Activated naive CD4-positive, alpha-beta T cell treated with anti-CD3 and anti-CD28 coated beads for 36 hours (primary cell): ENCODE measurements around the gene DBF4B. TPM values are rescaled to one million over a fixed set of nuclear protein-coding genes. Genes with fewer than 3 reads are reported as not detected.

Experiments
- CTCF ChIA-PET: fragments of 350-600 bp; sonication (Branson Sonifier 250); formaldehyde crosslinking; loops from one replicate; lab custom pipeline; 2021; ENCODE audit warnings: antibody characterized with exemption; lab: Charles Lee
- DNase-seq: peaks from one replicate; pipeline ENCODE4 v3.0.0-alpha.2; 2020
- H3K27ac Mint-ChIP-seq: one replicate; pipeline ENCODE4 v1.8.0; 2021; ENCODE audit warnings: mild to moderate bottlenecking, mixed read lengths
- H3K27me3 Mint-ChIP-seq: one replicate; pipeline ENCODE4 v1.8.0; 2021; ENCODE audit warnings: low read depth, mixed read lengths
- H3K36me3 Mint-ChIP-seq: one replicate; pipeline ENCODE4 v1.8.0; 2021; ENCODE audit warnings: low read depth, mixed read lengths
- H3K4me1 Mint-ChIP-seq: one replicate; pipeline ENCODE4 v1.8.0; 2021; ENCODE audit warnings: low read depth, mixed read lengths
- H3K4me3 Mint-ChIP-seq: one replicate; pipeline ENCODE4 v1.8.0; 2021; ENCODE audit warnings: mild to moderate bottlenecking, moderate library complexity, mixed read lengths
- H3K9me3 Mint-ChIP-seq: one replicate; pipeline ENCODE4 v1.8.0; 2021; ENCODE audit warnings: mixed read lengths
- intact Hi-C: fragments of 100-400 bp; cut with micrococcal nuclease; formaldehyde crosslinking; loops from one replicate; pipeline ENCODE4 v1.15.1; 2023
- total RNA-seq, 2 experiments: library from RNA; stranded (reverse); gene quantifications; one replicate each; pipeline ENCODE4 v1.2.3, GENCODE V29; 2021

The DBF4B gene
- total RNA-seq, 2 experiments from 2014 or later = 28.5 to 29.5 TPM

GRCh38 chr17:44785921-44786320, 77.5 kb downstream of the DBF4B start:
- H3K9me3 Mint-ChIP-seq = no peaks in the 10 kb centered on the region
- DNase-seq = no peak
- no peak overlapping the region for H3K4me3 Mint-ChIP-seq
- H3K27me3 Mint-ChIP-seq = no peaks in the 10 kb centered on the region
- intact Hi-C loops = no loop called here
- no peak overlapping the region for H3K27ac Mint-ChIP-seq
- CTCF ChIA-PET = interaction anchor here (0.8 kb wide), 1 partner anchor 189 kb away, joined by 3 read pairs; no protein-coding TSS in a partner anchor
- no peaks in the 10 kb centered on the region for H3K36me3 Mint-ChIP-seq
- H3K4me1 Mint-ChIP-seq = no peaks in the 10 kb centered on the region

- Mint-ChIP-seq H3K27ac (no peak overlapping the region), H3K4me1 (no peaks in the 10 kb centered on the region), H3K27me3 (no peaks in the 10 kb centered on the region), H3K36me3 (no peaks in the 10 kb centered on the region), H3K4me3 (no peak overlapping the region), H3K9me3 (no peaks in the 10 kb centered on the region)
- DNase-seq = no peak
- CTCF ChIA-PET = interaction anchor here (0.8 kb wide), 1 partner anchor 188 kb away, joined by 3 read pairs; no protein-coding TSS in a partner anchor
- intact Hi-C loops = no loop called here
These were observed 78.2 kb downstream of the DBF4B start for GRCh38 chr17:44786551-44787081.

GRCh38 chr17:44787271-44787940, 78.9 kb downstream of the DBF4B start:
- no peaks in the 10 kb centered on the region for H3K4me1 Mint-ChIP-seq
- no peaks in the 10 kb centered on the region for H3K36me3 Mint-ChIP-seq
- DNase-seq = no peak
- no peaks in the 10 kb centered on the region for H3K9me3 Mint-ChIP-seq
- no peak overlapping the region for H3K27ac Mint-ChIP-seq
- H3K27me3 Mint-ChIP-seq = no peaks in the 10 kb centered on the region
- CTCF ChIA-PET = no interaction called here
- intact Hi-C loops = no loop called here
- H3K4me3 Mint-ChIP-seq = no peak overlapping the region

- CTCF ChIA-PET = no interaction called here
- Mint-ChIP-seq H3K27me3 (no peaks in the 10 kb centered on the region), H3K27ac (no peak overlapping the region), H3K36me3 (no peaks in the 10 kb centered on the region), H3K4me3 (no peak overlapping the region), H3K4me1 (no peaks in the 10 kb centered on the region), H3K9me3 (no peaks in the 10 kb centered on the region)
- no peak for DNase-seq
- intact Hi-C loops = no loop called here
These were observed 79.7 kb downstream of the DBF4B start for GRCh38 chr17:44788139-44788538.

- Mint-ChIP-seq H3K36me3 (no peaks in the 10 kb centered on the region), H3K4me1 (peaks cover 4% of the 10 kb centered on the region), H3K9me3 (no peaks in the 10 kb centered on the region), H3K27ac (no peak overlapping the region), H3K27me3 (peaks cover 1% of the 10 kb centered on the region), H3K4me3 (no peak overlapping the region)
- DNase-seq = no peak
- CTCF ChIA-PET = interaction anchor here (0.6 to 1.8 kb wide), 2 partner anchors 12 to 36 kb away, joined by 3 to 4 read pairs; no protein-coding TSS in a partner anchor
- intact Hi-C loops = no loop called here
These were observed 83.8 kb downstream of the DBF4B start for GRCh38 chr17:44792276-44792675.

- no peak for DNase-seq
- intact Hi-C loops = no loop called here
- Mint-ChIP-seq H3K4me1 (peaks cover 4% of the 10 kb centered on the region), H3K9me3 (no peaks in the 10 kb centered on the region), H3K27ac (no peak overlapping the region), H3K27me3 (peaks cover 3% of the 10 kb centered on the region), H3K4me3 (no peak overlapping the region), H3K36me3 (no peaks in the 10 kb centered on the region)
- CTCF ChIA-PET = interaction anchor here (1.0 to 1.2 kb wide), 3 partner anchors 15 to 19 kb away, joined by 3 to 4 read pairs (median 3); no protein-coding TSS in a partner anchor
These were observed 85.7 kb downstream of the DBF4B start for GRCh38 chr17:44793885-44794842.

- no peak for DNase-seq
- Mint-ChIP-seq H3K27me3 (peaks cover 3% of the 10 kb centered on the region), H3K36me3 (no peaks in the 10 kb centered on the region), H3K4me1 (peaks cover 4% of the 10 kb centered on the region), H3K4me3 (no peak overlapping the region), H3K27ac (no peak overlapping the region), H3K9me3 (no peaks in the 10 kb centered on the region)
- intact Hi-C loops = no loop called here
- CTCF ChIA-PET = interaction anchor here (1.0 to 1.2 kb wide), 3 partner anchors 15 to 19 kb away, joined by 3 to 4 read pairs (median 3); no protein-coding TSS in a partner anchor
These were observed 86.5 kb downstream of the DBF4B start for GRCh38 chr17:44794851-44795413.

- no peaks in the 10 kb centered on the region for H3K36me3 Mint-ChIP-seq
- peaks cover 3% of the 10 kb centered on the region for H3K27me3 Mint-ChIP-seq
- no peaks in the 10 kb centered on the region for H3K9me3 Mint-ChIP-seq
- DNase-seq = no peak
- CTCF ChIA-PET = interaction anchor here (1.2 kb wide), 2 partner anchors 16 to 20 kb away, joined by 3 to 4 read pairs; no protein-coding TSS in a partner anchor
- intact Hi-C loops = no loop called here
- no peak overlapping the region for H3K4me3 Mint-ChIP-seq
- no peak overlapping the region for H3K27ac Mint-ChIP-seq
- H3K4me1 Mint-ChIP-seq = peaks cover 4% of the 10 kb centered on the region
These were observed 87.0 kb downstream of the DBF4B start for GRCh38 chr17:44795421-44795820.

- DNase-seq = no peak
- H3K27ac Mint-ChIP-seq = no peak overlapping the region
- H3K4me1 Mint-ChIP-seq = peaks cover 4% of the 10 kb centered on the region
- no peaks in the 10 kb centered on the region for H3K36me3 Mint-ChIP-seq
- H3K4me3 Mint-ChIP-seq = no peak overlapping the region
- H3K9me3 Mint-ChIP-seq = no peaks in the 10 kb centered on the region
- intact Hi-C loops = no loop called here
- CTCF ChIA-PET = no interaction called here
- peaks cover 3% of the 10 kb centered on the region for H3K27me3 Mint-ChIP-seq
These were observed 87.5 kb downstream of the DBF4B start for GRCh38 chr17:44795928-44796327.

GRCh38 chr17:44796731-44797130, 88.3 kb downstream of the DBF4B start:
- CTCF ChIA-PET = no interaction called here
- Mint-ChIP-seq H3K36me3 (no peaks in the 10 kb centered on the region), H3K27me3 (peaks cover 3% of the 10 kb centered on the region), H3K4me1 (peaks cover 4% of the 10 kb centered on the region), H3K4me3 (no peak overlapping the region), H3K27ac (no peak overlapping the region), H3K9me3 (no peaks in the 10 kb centered on the region)
- intact Hi-C loops = no loop called here
- no peak for DNase-seq

- H3K4me3 Mint-ChIP-seq = no peak overlapping the region
These were observed 89.3 kb downstream of the DBF4B start for GRCh38 chr17:44797802-44798201.

GRCh38 chr17:44798356-44798755, 89.9 kb downstream of the DBF4B start:
- H3K4me3 Mint-ChIP-seq = no peak overlapping the region
- H3K27ac Mint-ChIP-seq = no peak overlapping the region
- H3K36me3 Mint-ChIP-seq = no peaks in the 10 kb centered on the region
- peaks cover 3% of the 10 kb centered on the region for H3K27me3 Mint-ChIP-seq
- no peaks in the 10 kb centered on the region for H3K9me3 Mint-ChIP-seq
- no peak for DNase-seq
- H3K4me1 Mint-ChIP-seq = peaks cover 4% of the 10 kb centered on the region
- CTCF ChIA-PET = no interaction called here
- intact Hi-C loops = no loop called here

More at GRCh38 chr17:44797802-44798201, 89.3 kb downstream of the DBF4B start:
- Mint-ChIP-seq H3K36me3 (no peaks in the 10 kb centered on the region), H3K27ac (no peak overlapping the region), H3K4me1 (peaks cover 4% of the 10 kb centered on the region), H3K9me3 (no peaks in the 10 kb centered on the region), H3K27me3 (peaks cover 3% of the 10 kb centered on the region)
- DNase-seq = no peak
- intact Hi-C loops = no loop called here
- CTCF ChIA-PET = no interaction called here
